NT2/D1 (cell line): ENCODE results near the gene TMEM170A.
A peak's percentile ranks its signal among the peaks of the same experiment; 100 is the strongest.
"Not testable (repeated sequence)": the region's sequence is repeated elsewhere in the genome, so short reads cannot be mapped to it uniquely, and the experiment has no call there.

Experiments used
- DNase-seq: peaks from one replicate; pipeline ENCODE4 v3.0.0-alpha.2; 2011; ENCODE audit warnings: low read depth, low spot score
- H3K27me3 ChIP-seq: 2 replicates; pipeline ENCODE4 v1.6.0; 2011; ENCODE audit warnings: mild to moderate bottlenecking; ENCODE audit not compliant: insufficient read length, insufficient read depth
- H3K36me3 ChIP-seq: 2 replicates; pipeline ENCODE4 v1.6.1; 2011; ENCODE audit warnings: mild to moderate bottlenecking, low read length, mixed read lengths; ENCODE audit not compliant: insufficient read depth, insufficient read length
- H3K4me1 ChIP-seq: 2 replicates; pipeline ENCODE4 v1.5.1; 2011; ENCODE audit not compliant: insufficient read depth, insufficient read length
- H3K4me3 ChIP-seq: 2 replicates; pipeline ENCODE4 v1.5.1; 2011; ENCODE audit warnings: low read depth; ENCODE audit not compliant: insufficient read length
- H3K9ac ChIP-seq: 2 replicates; pipeline ENCODE4 v1.6.0; 2011; ENCODE audit warnings: low read depth; ENCODE audit not compliant: insufficient read length
- H3K9me3 ChIP-seq: 2 replicates; pipeline ENCODE4 v1.5.1; 2011; ENCODE audit warnings: mild to moderate bottlenecking, low read length; ENCODE audit not compliant: insufficient read depth
- SUZ12 ChIP-seq: IDR thresholded peaks from 2 replicates; pipeline ENCODE4 v1.6.1; 2011; ENCODE audit not compliant: insufficient read length, insufficient read depth; ENCODE audit errors: extremely low read depth
- YY1 ChIP-seq: IDR thresholded peaks from 2 replicates; pipeline ENCODE4 v1.6.1; 2011; ENCODE audit not compliant: insufficient read length, insufficient read depth
- ZNF274 ChIP-seq: IDR thresholded peaks from 2 replicates; pipeline ENCODE4 v1.6.1; 2011; ENCODE audit warnings: mild to moderate bottlenecking, low read depth, low read length

Gene TMEM170A, protein sequence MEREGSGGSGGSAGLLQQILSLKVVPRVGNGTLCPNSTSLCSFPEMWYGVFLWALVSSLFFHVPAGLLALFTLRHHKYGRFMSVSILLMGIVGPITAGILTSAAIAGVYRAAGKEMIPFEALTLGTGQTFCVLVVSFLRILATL

DNA sequence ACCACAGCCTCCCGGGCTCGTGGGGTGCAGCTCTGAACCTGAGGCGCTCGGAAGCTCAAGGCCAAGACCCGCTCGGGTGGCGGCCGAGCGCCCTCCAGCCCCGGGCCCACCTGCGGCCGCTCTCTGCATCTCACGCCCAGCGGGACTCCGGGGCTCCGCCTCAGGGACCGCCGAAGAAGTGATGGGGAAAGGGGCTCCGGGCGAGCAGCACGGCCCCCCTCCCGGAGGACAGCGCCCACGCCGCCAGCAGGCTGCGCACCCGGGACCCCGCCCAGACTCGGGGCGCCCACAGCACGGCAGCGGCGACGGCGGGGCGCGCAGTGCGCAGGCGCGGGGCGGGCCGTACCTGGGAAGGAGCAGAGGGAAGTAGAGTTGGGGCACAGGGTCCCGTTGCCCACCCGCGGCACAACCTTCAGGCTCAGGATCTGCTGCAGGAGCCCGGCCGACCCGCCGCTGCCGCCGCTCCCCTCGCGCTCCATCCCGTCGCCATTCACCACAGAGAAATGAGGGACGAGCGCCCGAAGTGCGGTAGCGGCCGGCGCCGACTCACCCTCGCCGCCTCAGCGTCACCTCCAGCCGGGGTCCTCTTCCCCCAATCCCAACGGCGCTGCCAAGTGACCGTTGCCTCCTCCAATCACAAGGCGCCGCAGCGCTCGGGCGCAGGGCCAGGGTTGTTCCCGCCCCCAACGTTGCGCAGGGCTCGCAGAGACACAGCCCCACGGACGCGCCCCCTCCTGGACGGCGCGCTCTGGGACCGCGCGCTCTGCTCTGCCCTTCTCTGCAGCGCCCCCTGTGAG, at the start of gene TMEM170A:
TMEM170A (minus strand) TSS at position 568 of the 797 bp plus-strand sequence; CDS start at position 479, 89 bp downstream.
- peak; percentile 98 for DNase-seq
- H3K9me3 ChIP-seq: no peaks in the 10 kb centered on the region; the same call in 1 of the 2 replicates
- H3K4me1 ChIP-seq: peaks cover 6% of the 10 kb centered on the region
- H3K27me3 ChIP-seq: no peaks in the 10 kb centered on the region
- H3K9ac ChIP-seq: peak within 1 kb of the TSS; percentile 99
- peaks cover 18% of the 10 kb centered on the region for H3K36me3 ChIP-seq
- no peak for TF ChIP-seq SUZ12
- peak within 1 kb of the TSS; percentile 97 for H3K4me3 ChIP-seq

DNA sequence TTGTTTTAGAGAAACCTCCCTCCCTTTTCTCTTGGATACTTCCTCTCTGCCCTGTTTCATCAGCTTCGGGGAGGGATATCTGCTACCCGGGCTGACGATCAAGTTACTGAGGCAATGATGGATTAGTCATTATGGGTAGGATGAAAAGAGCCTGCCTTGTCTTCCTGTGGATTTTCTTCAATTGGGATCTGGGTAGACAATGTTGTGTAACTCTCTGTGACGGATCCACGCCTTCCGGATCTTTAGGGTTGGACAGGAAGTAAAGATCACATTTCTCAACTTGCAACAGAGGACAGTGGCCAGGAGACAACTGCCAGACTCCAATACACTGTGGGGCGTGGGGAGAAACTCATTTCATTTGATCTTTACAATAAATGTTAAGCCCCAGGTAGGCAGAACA, 42.1 kb upstream of the TMEM170A start:
- H3K4me3 ChIP-seq: no peak overlapping the region
- DNase-seq: no peak

DNA sequence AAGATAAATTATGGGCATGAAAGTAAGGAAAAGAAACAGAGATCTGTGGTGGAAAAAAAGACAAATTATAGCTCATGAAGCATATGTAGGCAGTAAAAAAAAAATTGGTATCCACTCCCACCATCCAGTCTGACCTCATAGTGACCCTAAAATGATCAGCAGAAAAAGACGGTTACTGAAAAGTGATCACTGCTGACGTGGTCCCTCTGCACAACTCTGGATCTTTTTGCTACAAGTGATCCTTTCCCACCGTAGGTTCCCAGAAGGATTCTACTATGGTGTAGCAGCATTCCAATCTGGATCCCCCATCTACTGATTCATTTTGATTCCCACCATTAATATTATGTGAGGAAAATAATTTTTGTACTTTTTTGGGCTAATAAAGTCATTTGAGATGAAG, 41.6 kb upstream of the TMEM170A start:
- Histone ChIP-seq H3K9ac (no peak overlapping the region), H3K36me3 (no peaks in the 10 kb centered on the region), H3K27me3 (no peaks in the 10 kb centered on the region), H3K9me3 (no peaks in the 10 kb centered on the region), H3K4me1 (peaks cover 3% of the 10 kb centered on the region), H3K4me3 (no peak overlapping the region)
- no peak for DNase-seq
- TF ChIP-seq ZNF274: no peak
- no peak for TF ChIP-seq SUZ12
- TF ChIP-seq YY1: no peak

More for the DNA sequence above, 42.1 kb upstream of the TMEM170A start:
- TF ChIP-seq SUZ12: no peak
- TF ChIP-seq YY1: no peak
- TF ChIP-seq ZNF274: no peak
- no peaks in the 10 kb centered on the region for H3K27me3 ChIP-seq
- no peaks in the 10 kb centered on the region for H3K36me3 ChIP-seq
- no peaks in the 10 kb centered on the region for H3K9me3 ChIP-seq
- peaks cover 3% of the 10 kb centered on the region for H3K4me1 ChIP-seq
- H3K9ac ChIP-seq: no peak overlapping the region

DNA sequence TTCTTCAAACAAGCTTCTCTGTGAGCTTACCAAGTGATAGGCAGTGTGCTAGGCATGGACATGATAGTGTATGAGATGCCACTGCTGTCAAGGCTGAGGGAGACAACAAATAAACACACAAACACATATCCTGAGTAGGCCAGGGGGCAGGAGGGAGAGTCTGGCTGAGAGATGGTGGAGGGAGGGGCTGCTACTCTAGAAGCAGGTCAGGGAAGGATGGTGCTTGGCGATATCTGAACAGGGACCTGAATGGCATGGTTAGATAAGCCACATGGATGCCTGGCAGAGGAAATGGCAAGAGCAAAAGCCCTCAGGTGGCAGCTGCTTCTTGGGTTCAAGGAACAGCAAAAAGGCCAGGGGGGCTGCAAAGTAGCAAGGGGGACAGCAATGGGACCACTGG, 39.3 kb upstream of the TMEM170A start:
- no peak overlapping the region for H3K9ac ChIP-seq
- no peak for TF ChIP-seq SUZ12
- no peak for TF ChIP-seq YY1
- TF ChIP-seq ZNF274: no peak
- no peaks in the 10 kb centered on the region for H3K4me1 ChIP-seq
- no peaks in the 10 kb centered on the region for H3K27me3 ChIP-seq
- H3K4me3 ChIP-seq: no peak overlapping the region
- DNase-seq: no peak
- no peaks in the 10 kb centered on the region for H3K9me3 ChIP-seq
- H3K36me3 ChIP-seq: no peaks in the 10 kb centered on the region

DNA sequence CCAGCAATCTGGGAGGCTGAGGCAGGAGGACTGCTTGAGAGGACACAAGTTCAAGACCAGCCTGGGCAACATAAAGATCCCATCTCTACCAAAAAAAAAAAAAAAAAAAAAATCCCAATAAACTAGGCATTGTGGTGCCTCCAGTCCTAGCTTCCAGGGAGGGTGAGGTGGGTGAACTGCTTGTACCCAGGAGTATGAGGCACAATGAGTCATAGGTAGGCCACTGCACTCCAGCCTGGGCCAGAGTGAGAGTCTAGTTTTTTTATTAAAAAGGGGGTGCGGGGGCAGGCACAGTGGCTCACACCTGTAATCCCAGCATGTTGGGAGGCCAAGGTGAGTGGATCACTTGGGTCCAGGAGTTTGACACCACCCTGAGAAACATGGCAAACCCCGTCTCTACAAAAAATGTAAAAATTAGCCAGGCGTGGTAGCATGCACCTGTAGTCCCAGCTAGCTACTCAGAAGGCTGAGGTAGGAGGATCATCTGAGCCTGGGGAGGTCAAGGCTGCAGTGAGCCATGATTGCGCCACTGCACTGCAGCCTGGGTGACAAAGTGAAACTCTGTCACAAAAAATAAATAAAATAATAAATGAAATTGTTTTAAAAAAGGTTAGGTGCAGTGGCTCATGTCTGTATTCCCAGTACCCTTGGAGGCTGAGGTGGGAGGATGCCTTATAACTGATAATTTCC, 38.6 kb upstream of the TMEM170A start:
- H3K36me3 ChIP-seq: no peaks in the 10 kb centered on the region
- TF ChIP-seq YY1 (no peak), ZNF274 (no peak), SUZ12 (no peak)

DNA sequence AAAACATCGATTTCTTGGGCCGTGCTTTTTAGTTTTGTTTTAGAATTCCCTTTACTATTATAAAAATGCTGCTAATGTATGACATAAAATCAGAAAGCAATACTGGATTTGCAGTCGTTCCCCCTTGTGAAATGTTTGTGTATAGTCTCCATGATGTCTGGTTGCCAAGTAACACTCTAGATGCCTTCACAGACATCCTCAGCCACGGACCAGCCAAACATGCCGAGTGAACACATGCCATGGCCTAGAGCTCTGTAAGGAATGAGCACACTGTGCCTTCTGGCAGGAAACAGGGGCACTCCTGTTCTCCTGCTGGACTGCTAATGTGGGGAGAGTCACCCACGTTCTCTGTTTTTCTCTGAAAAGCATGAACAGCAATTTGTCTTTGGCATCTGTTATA, 37.3 kb upstream of the TMEM170A start:
- H3K9me3 ChIP-seq, DNase-seq, H3K36me3 ChIP-seq, H3K9ac ChIP-seq, H3K27me3 ChIP-seq, H3K4me1 ChIP-seq, H3K4me3 ChIP-seq: not testable (repeated sequence)

More for the DNA sequence above, 38.6 kb upstream of the TMEM170A start:
- Histone ChIP-seq H3K4me1 (no peaks in the 10 kb centered on the region), H3K4me3 (no peak overlapping the region), H3K9ac (no peak overlapping the region), H3K27me3 (no peaks in the 10 kb centered on the region), H3K9me3 (no peaks in the 10 kb centered on the region)
- DNase-seq: no peak

DNA sequence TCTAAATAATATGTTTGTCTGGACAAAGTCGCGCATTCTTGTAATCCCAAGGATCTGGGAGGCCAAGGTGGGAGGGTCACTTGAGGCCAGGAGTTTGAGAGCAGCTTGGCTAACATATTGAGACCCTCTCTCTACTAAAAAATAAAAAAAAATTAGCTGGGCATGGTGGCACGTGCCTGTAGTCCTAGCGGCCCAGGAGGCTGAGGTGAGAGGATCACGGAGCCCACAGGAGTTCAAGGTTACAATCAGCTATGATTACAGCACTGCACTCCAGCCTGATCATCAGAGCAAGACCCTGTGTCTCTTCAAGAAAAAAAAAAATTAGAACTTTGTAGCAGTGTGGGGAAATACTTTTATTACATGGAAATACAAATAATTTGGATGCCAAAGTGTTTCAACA, 36.9 kb upstream of the TMEM170A start:
- no peaks in the 10 kb centered on the region for H3K4me1 ChIP-seq
- H3K36me3 ChIP-seq: no peaks in the 10 kb centered on the region
- H3K4me3 ChIP-seq: no peak overlapping the region
- no peaks in the 10 kb centered on the region for H3K9me3 ChIP-seq
- no peak for DNase-seq
- no peak overlapping the region for H3K9ac ChIP-seq
- no peaks in the 10 kb centered on the region for H3K27me3 ChIP-seq
- TF ChIP-seq YY1 (no peak), SUZ12 (no peak), ZNF274 (no peak)

DNA sequence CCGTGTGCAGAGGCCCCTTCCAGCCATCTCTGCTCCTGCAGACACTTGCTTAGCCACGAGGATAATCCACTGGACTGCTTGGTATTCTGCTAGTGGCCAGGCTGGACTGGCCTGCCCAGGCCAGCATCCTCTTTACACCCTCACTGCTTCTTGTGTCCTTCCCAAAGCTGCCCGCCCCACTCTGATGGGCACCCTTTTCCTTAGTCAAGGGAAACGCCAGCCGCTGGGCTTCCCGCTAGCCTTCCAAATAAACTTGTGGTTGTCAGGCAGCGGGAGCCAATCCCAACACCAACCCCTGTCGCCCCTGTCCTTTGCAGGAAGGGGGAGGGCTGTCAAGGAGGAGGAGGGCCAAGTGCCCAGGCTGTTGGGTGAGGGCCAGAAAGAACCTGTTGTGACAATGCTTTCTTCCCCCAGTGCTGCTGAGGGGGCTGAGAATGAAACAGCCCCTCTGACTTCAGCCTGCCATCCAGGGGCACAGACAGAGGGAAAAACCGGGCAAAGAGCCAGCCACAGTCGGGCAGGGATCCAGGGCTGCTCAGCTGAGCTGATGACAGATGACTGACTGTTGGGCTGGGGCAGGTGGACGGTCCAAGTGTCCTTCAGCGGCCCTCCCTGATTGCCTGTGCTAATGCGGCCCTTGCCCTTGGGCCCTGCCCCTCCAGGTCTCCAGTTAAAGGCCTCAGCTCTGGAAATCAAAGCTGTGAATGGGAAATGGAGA, 34.3 kb upstream of the TMEM170A start:
- not testable (repeated sequence) for H3K4me1 ChIP-seq, H3K27me3 ChIP-seq, H3K36me3 ChIP-seq, H3K4me3 ChIP-seq, H3K9ac ChIP-seq, DNase-seq, H3K9me3 ChIP-seq
